Endothelial cell of umbilical vein (primary cell): ENCODE data around the gene PILRA. TPM values are rescaled to one million over a fixed set of nuclear protein-coding genes. Genes with fewer than 3 reads are reported as not detected.
"Not testable (repeated sequence)": the region's sequence is repeated elsewhere in the genome, so short reads cannot be mapped to it uniquely, and the experiment has no call there.

Experiments
- BruUV-seq: library from RNA; stranded (reverse); fragments of 400-500 nt; replicated peaks from 2 replicates; lab custom pipeline; 2021; lab: Mats Ljungman, UMichigan
- CTCF ChIA-PET: fragments of 300-600, 350-600 bp; sonication (Branson Sonifier 250); formaldehyde crosslinking; loops from one replicate; lab custom pipeline; 2021; ENCODE audit warnings: antibody characterized with exemption, inconsistent platforms; lab: Charles Lee
- POLR2A ChIA-PET: fragments of 300-600, 350-600 bp; sonication (Branson Sonifier 250); formaldehyde crosslinking; loops from one replicate; lab custom pipeline; 2021; ENCODE audit warnings: antibody characterized with exemption, inconsistent platforms; lab: Charles Lee
- DNase-seq: peaks from one replicate; pipeline ENCODE4 v3.0.0-alpha.2; 2011; ENCODE audit warnings: low read depth, low spot score
- FAIRE-seq: peaks from 2 replicates; lab custom pipeline; 2011; peaks lifted over from hg19 to GRCh38; lab: Jason Lieb, UNC
- H2AFZ ChIP-seq: 2 replicates; pipeline ENCODE4 v1.6.0; 2012; ENCODE audit warnings: low read depth, low read length, control low read depth, inconsistent platforms
- H3K27ac ChIP-seq: 2 replicates; pipeline ENCODE4 v1.5.1; 2011; ENCODE audit warnings: low read depth, mild to moderate bottlenecking, control low read depth, low read length, moderate library complexity; ENCODE audit not compliant: insufficient read depth
- H3K27me3 ChIP-seq, 2 experiments: 2 replicates each; pipeline versions ENCODE4 v1.6.0 to v1.6.1; 2011; ENCODE audit warnings: low read length in 2 of 2, mixed read lengths in 1 of 2; ENCODE audit not compliant: control insufficient read depth in 2 of 2, insufficient read depth in 2 of 2
- H3K36me3 ChIP-seq, 2 experiments: 2 replicates in 1 of 2; 3 replicates in 1 of 2; pipeline ENCODE4 v1.5.1; 2011; ENCODE audit warnings: low read length in 2 of 2, mild to moderate bottlenecking in 1 of 2, moderate library complexity in 1 of 2; ENCODE audit not compliant: control insufficient read depth in 2 of 2, insufficient read depth in 2 of 2; ENCODE audit errors: extremely low read depth in 1 of 2
- H3K4me1 ChIP-seq: 3 replicates; pipeline ENCODE4 v1.5.1; 2011; ENCODE audit warnings: mild to moderate bottlenecking, low read length; ENCODE audit not compliant: control insufficient read depth, insufficient read depth; ENCODE audit errors: extremely low read depth
- H3K4me2 ChIP-seq: 2 replicates; pipeline ENCODE4 v1.6.1; 2011; ENCODE audit warnings: low read length, control low read depth, mixed read lengths; ENCODE audit not compliant: insufficient read depth
- H3K4me3 ChIP-seq, 3 experiments: fragments of 200-600 bp in 1 of 3; sonication (generic), shearing (Covaris generic) in 1 of 3; replicated peaks in 1 of 3; 2 replicates each; pipeline ENCODE4 v1.5.1; 2011 to 2016; ENCODE audit warnings: control low read depth in 3 of 3, low read length in 3 of 3, mild to moderate bottlenecking in 2 of 3, inconsistent platforms in 1 of 3, low read depth in 1 of 3, moderate library complexity in 1 of 3; ENCODE audit not compliant: insufficient read depth in 1 of 3
- H3K79me2 ChIP-seq: 2 replicates; pipeline ENCODE4 v1.6.0; 2012; ENCODE audit warnings: low read length, inconsistent platforms; ENCODE audit not compliant: control insufficient read depth, insufficient read depth
- H3K9ac ChIP-seq: replicated peaks from 2 replicates; pipeline ENCODE3; 2011; ENCODE audit warnings: low read length, control low read depth; ENCODE audit not compliant: insufficient read depth; ENCODE audit errors: extremely low read depth
- H3K9me1 ChIP-seq: replicated peaks from 3 replicates; pipeline ENCODE4 v1.6.0; 2011; ENCODE audit warnings: mild to moderate bottlenecking, low read length; ENCODE audit not compliant: control insufficient read depth, insufficient read depth; ENCODE audit errors: extremely low read depth
- H3K9me3 ChIP-seq: replicated peaks from 2 replicates; pipeline ENCODE4 v1.5.1; 2012; ENCODE audit warnings: low read length, inconsistent platforms; ENCODE audit not compliant: control insufficient read depth, insufficient read depth
- H4K20me1 ChIP-seq: replicated peaks from 2 replicates; pipeline ENCODE3; 2011; ENCODE audit warnings: mild to moderate bottlenecking, low read length; ENCODE audit not compliant: control insufficient read depth, insufficient read depth; ENCODE audit errors: extremely low read depth
- CTCF ChIP-seq, 2 donors: IDR thresholded peaks; 1 replicate in 1 of 2; 2 replicates in 1 of 2; pipeline ENCODE4 v1.5.1; 2011; ENCODE audit warnings: low read length in 2 of 2, mild to moderate bottlenecking in 2 of 2, moderate library complexity in 2 of 2, control low read depth in 1 of 2, inconsistent platforms in 1 of 2, low read depth in 1 of 2; ENCODE audit not compliant: insufficient read depth in 1 of 2; ENCODE audit errors: extremely low read depth in 1 of 2
- FOS ChIP-seq: IDR thresholded peaks from 2 replicates; pipeline ENCODE4 v1.6.1; 2011; ENCODE audit warnings: mild to moderate bottlenecking, low read length, moderate library complexity, borderline replicate concordance; ENCODE audit not compliant: insufficient read depth
- GATA2 ChIP-seq: IDR thresholded peaks from 2 replicates; pipeline ENCODE4 v1.7.0; 2011; ENCODE audit warnings: low read depth, mild to moderate bottlenecking, moderate library complexity, mixed read lengths, low read length; ENCODE audit not compliant: insufficient read length, insufficient read depth
- JUN ChIP-seq: IDR thresholded peaks from 2 replicates; pipeline ENCODE4 v1.6.1; 2011; ENCODE audit warnings: borderline replicate concordance, low read depth; ENCODE audit not compliant: insufficient read length, insufficient read depth
- MAX ChIP-seq: IDR thresholded peaks from 2 replicates; pipeline ENCODE4 v1.6.1; 2011; ENCODE audit not compliant: insufficient read depth, insufficient read length
- POLR2AphosphoS5 ChIP-seq: IDR thresholded peaks from 2 replicates; pipeline ENCODE4 v1.6.1; 2012; ENCODE audit warnings: low read depth, mild to moderate bottlenecking, control low read depth, low read length, moderate library complexity; ENCODE audit not compliant: insufficient read depth
- dilution Hi-C: fragments of 300-500 bp; cut with MboI; formaldehyde crosslinking; loops from one replicate; pipeline ENCODE4 v1.15.0; 2019; ENCODE audit warnings: low sequenced_read_pairs; ENCODE audit not compliant: extremely low pct_ligation_motif_present
- intact Hi-C: fragments of 100-400 bp; cut with micrococcal nuclease; formaldehyde crosslinking; loops from one replicate; pipeline ENCODE4 v1.10.0; 2022
- polyA plus RNA-seq, 4 experiments: library from polyadenylated mRNA; depleted of rRNA in 3 of 4; stranded (reverse) in 3 of 4; unstranded in 1 of 4; fragments of >200 nt; gene quantifications; 2 replicates each; pipeline versions ENCODE4 v1.2.1 to v1.2.3, GENCODE V29; 2011 to 2012; ENCODE audit warnings: missing spikeins in 1 of 4
- total RNA-seq: library from RNA; stranded (reverse); gene quantifications from 2 replicates; pipeline ENCODE4 v1.2.3, GENCODE V29; 2021

PILRA gene
- total and polyA plus RNA-seq, 2 donors (not counting 3 experiments of a cell fraction or from before 2014, with no cell fraction given): 0.61 to 1.3 TPM

- H3K9ac ChIP-seq, dilution Hi-C loops, H3K9me3 ChIP-seq, H3K4me3 ChIP-seq, H4K20me1 ChIP-seq, POLR2A ChIA-PET, H3K9me1 ChIP-seq, H3K4me1 ChIP-seq, H2AFZ ChIP-seq, H3K27me3 ChIP-seq, H3K4me2 ChIP-seq: not testable (repeated sequence)
- CTCF ChIA-PET: interaction anchor here (0.6 to 1.8 kb wide), 5 partner anchors 63 to 212 kb away, joined by 3 to 8 read pairs (median 4); no protein-coding TSS in a partner anchor
- TF ChIP-seq FOS (peak; percentile 72), MAX (peak; percentile 61), CTCF (IDR thresholded peaks at IDR 0.05; ENCODE audit: extremely low read depth in 1 of 2, insufficient read depth in 1 of 2, low read depth in 1 of 2, low read length in 2 of 2) (peak; percentile 49 to 51), GATA2 (peak; percentile 39), POLR2AphosphoS5 (peak; percentile 18), JUN (peak; percentile 81)
- peak overlapping the region; percentile 12 for H3K27ac ChIP-seq
- intact Hi-C loops: loop anchor here (2.0 to 10.0 kb wide), 2 partner anchors 70 to 126 kb away; partner anchors contain the start of gene PVRIG
- H3K79me2 ChIP-seq: peaks cover 15% of the 10 kb centered on the region
- FAIRE-seq (peak; percentile 94), DNase-seq (peak; percentile 64)
- H3K36me3 ChIP-seq: peaks cover 18 to 23% of the 10 kb centered on the region in 2 experiments
- TSS peak; percentile 97 for BruUV-seq
These were observed 28.6 kb upstream of the PILRA start for GRCh38 chr7:100344560-100345287.
